ENCODE results near the gene SV2B.

SV2B gene

GRCh38 chr15:91124132-91124531, 24.1 kb downstream of the SV2B start:
- no peak overlapping the region for H3K4me3 ChIP-seq (ENCODE audit: low read depth in 1 of 2, low read length in 2 of 2)
- H3K36me3 ChIP-seq (ENCODE audit: control insufficient read depth in 1 of 2, insufficient read depth in 2 of 2, low read length in 2 of 2) = no peaks in the 10 kb centered on the region
- H3K4me1 ChIP-seq (ENCODE audit: control insufficient read depth in 1 of 2, insufficient read depth in 2 of 2, low read length in 2 of 2) = no peaks in the 10 kb centered on the region
- no peaks in the 10 kb centered on the region for H3K27me3 ChIP-seq (ENCODE audit: low read depth, low read length)
- no peak overlapping the region for H3K27ac ChIP-seq (ENCODE audit: low read length)
- no peaks in the 10 kb centered on the region for H3K9me3 ChIP-seq (ENCODE audit: control insufficient read depth in 1 of 2, low read length in 2 of 2)

GRCh38 chr15:91125162-91125561, 25.1 kb downstream of the SV2B start:
- no peaks in the 10 kb centered on the region for H3K9me3 ChIP-seq (ENCODE audit: control insufficient read depth in 1 of 2, low read length in 2 of 2)

GRCh38 chr15:91126080-91126479, 26.0 kb downstream of the SV2B start:
- no peaks in the 10 kb centered on the region for H3K36me3 ChIP-seq (ENCODE audit: control insufficient read depth in 1 of 2, insufficient read depth in 2 of 2, low read length in 2 of 2)
- H3K4me1 ChIP-seq (ENCODE audit: control insufficient read depth in 1 of 2, insufficient read depth in 2 of 2, low read length in 2 of 2) = no peaks in the 10 kb centered on the region
- H3K27me3 ChIP-seq (ENCODE audit: low read depth, low read length) = no peaks in the 10 kb centered on the region
- no peak overlapping the region for H3K27ac ChIP-seq (ENCODE audit: low read length)
- H3K9me3 ChIP-seq (ENCODE audit: control insufficient read depth in 1 of 2, low read length in 2 of 2) = no peaks in the 10 kb centered on the region
- no peak overlapping the region for H3K4me3 ChIP-seq (ENCODE audit: low read depth in 1 of 2, low read length in 2 of 2)

More at GRCh38 chr15:91125162-91125561, 25.1 kb downstream of the SV2B start:
- H3K36me3 ChIP-seq (ENCODE audit: control insufficient read depth in 1 of 2, insufficient read depth in 2 of 2, low read length in 2 of 2) = no peaks in the 10 kb centered on the region
- no peaks in the 10 kb centered on the region for H3K27me3 ChIP-seq (ENCODE audit: low read depth, low read length)
- no peak overlapping the region for H3K27ac ChIP-seq (ENCODE audit: low read length)
- no peak overlapping the region for H3K4me3 ChIP-seq (ENCODE audit: low read depth in 1 of 2, low read length in 2 of 2)
- H3K4me1 ChIP-seq (ENCODE audit: control insufficient read depth in 1 of 2, insufficient read depth in 2 of 2, low read length in 2 of 2) = no peaks in the 10 kb centered on the region

- Histone ChIP-seq H3K4me1 (ENCODE audit: control insufficient read depth in 1 of 2, insufficient read depth in 2 of 2, low read length in 2 of 2) (no peaks in the 10 kb centered on the region), H3K36me3 (ENCODE audit: control insufficient read depth in 1 of 2, insufficient read depth in 2 of 2, low read length in 2 of 2) (no peaks in the 10 kb centered on the region)
These were observed 27.3 kb downstream of the SV2B start for GRCh38 chr15:91127236-91127955.

GRCh38 chr15:91128016-91128415, 28.0 kb downstream of the SV2B start:
- no peaks in the 10 kb centered on the region for H3K4me1 ChIP-seq (ENCODE audit: control insufficient read depth in 1 of 2, insufficient read depth in 2 of 2, low read length in 2 of 2)
- no peaks in the 10 kb centered on the region for H3K36me3 ChIP-seq (ENCODE audit: control insufficient read depth in 1 of 2, insufficient read depth in 2 of 2, low read length in 2 of 2)
- H3K4me3 ChIP-seq (ENCODE audit: low read depth in 1 of 2, low read length in 2 of 2) = no peak overlapping the region
- no peak overlapping the region for H3K27ac ChIP-seq (ENCODE audit: low read length)
- H3K27me3 ChIP-seq (ENCODE audit: low read depth, low read length) = no peaks in the 10 kb centered on the region
- no peaks in the 10 kb centered on the region for H3K9me3 ChIP-seq (ENCODE audit: control insufficient read depth in 1 of 2, low read length in 2 of 2)

More at GRCh38 chr15:91127236-91127955, 27.3 kb downstream of the SV2B start:
- Histone ChIP-seq H3K27me3 (ENCODE audit: low read depth, low read length) (no peaks in the 10 kb centered on the region), H3K9me3 (ENCODE audit: control insufficient read depth in 1 of 2, low read length in 2 of 2) (no peaks in the 10 kb centered on the region), H3K27ac (ENCODE audit: low read length) (no peak overlapping the region), H3K4me3 (ENCODE audit: low read depth in 1 of 2, low read length in 2 of 2) (no peak overlapping the region)

- Histone ChIP-seq H3K9me3 (ENCODE audit: control insufficient read depth in 1 of 2, low read length in 2 of 2) (no peaks in the 10 kb centered on the region), H3K27me3 (ENCODE audit: low read depth, low read length) (no peaks in the 10 kb centered on the region), H3K4me1 (ENCODE audit: control insufficient read depth in 1 of 2, insufficient read depth in 2 of 2, low read length in 2 of 2) (no peaks in the 10 kb centered on the region), H3K4me3 (ENCODE audit: low read depth in 1 of 2, low read length in 2 of 2) (no peak overlapping the region), H3K36me3 (ENCODE audit: control insufficient read depth in 1 of 2, insufficient read depth in 2 of 2, low read length in 2 of 2) (no peaks in the 10 kb centered on the region), H3K27ac (ENCODE audit: low read length) (no peak overlapping the region)
These were observed 29.4 kb downstream of the SV2B start for GRCh38 chr15:91129436-91129835.

GRCh38 chr15:91132079-91132478, 32.0 kb downstream of the SV2B start:
- Histone ChIP-seq H3K27me3 (ENCODE audit: low read depth, low read length) (no peaks in the 10 kb centered on the region), H3K9me3 (ENCODE audit: control insufficient read depth in 1 of 2, low read length in 2 of 2) (no peaks in the 10 kb centered on the region), H3K27ac (ENCODE audit: low read length) (no peak overlapping the region), H3K4me1 (ENCODE audit: control insufficient read depth in 1 of 2, insufficient read depth in 2 of 2, low read length in 2 of 2) (no peaks in the 10 kb centered on the region), H3K4me3 (ENCODE audit: low read depth in 1 of 2, low read length in 2 of 2) (no peak overlapping the region), H3K36me3 (ENCODE audit: control insufficient read depth in 1 of 2, insufficient read depth in 2 of 2, low read length in 2 of 2) (no peaks in the 10 kb centered on the region)

GRCh38 chr15:91133511-91133910, 33.5 kb downstream of the SV2B start:
- Histone ChIP-seq H3K27ac (ENCODE audit: low read length) (no peak overlapping the region), H3K27me3 (ENCODE audit: low read depth, low read length) (no peaks in the 10 kb centered on the region), H3K36me3 (ENCODE audit: control insufficient read depth in 1 of 2, insufficient read depth in 2 of 2, low read length in 2 of 2) (no peaks in the 10 kb centered on the region), H3K4me1 (ENCODE audit: control insufficient read depth in 1 of 2, insufficient read depth in 2 of 2, low read length in 2 of 2) (no peaks in the 10 kb centered on the region), H3K9me3 (ENCODE audit: control insufficient read depth in 1 of 2, low read length in 2 of 2) (no peaks in the 10 kb centered on the region), H3K4me3 (ENCODE audit: low read depth in 1 of 2, low read length in 2 of 2) (no peak overlapping the region)

- Histone ChIP-seq H3K4me1 (ENCODE audit: control insufficient read depth in 1 of 2, insufficient read depth in 2 of 2, low read length in 2 of 2) (no peaks in the 10 kb centered on the region), H3K27ac (ENCODE audit: low read length) (no peak overlapping the region), H3K4me3 (ENCODE audit: low read depth in 1 of 2, low read length in 2 of 2) (no peak overlapping the region), H3K36me3 (ENCODE audit: control insufficient read depth in 1 of 2, insufficient read depth in 2 of 2, low read length in 2 of 2) (no peaks in the 10 kb centered on the region), H3K27me3 (ENCODE audit: low read depth, low read length) (no peaks in the 10 kb centered on the region), H3K9me3 (ENCODE audit: control insufficient read depth in 1 of 2, low read length in 2 of 2) (no peaks in the 10 kb centered on the region)
These were observed 35.4 kb downstream of the SV2B start for GRCh38 chr15:91135201-91136130.

- no peaks in the 10 kb centered on the region for H3K9me3 ChIP-seq (ENCODE audit: control insufficient read depth in 1 of 2, low read length in 2 of 2)
- no peaks in the 10 kb centered on the region for H3K4me1 ChIP-seq (ENCODE audit: control insufficient read depth in 1 of 2, insufficient read depth in 2 of 2, low read length in 2 of 2)
- H3K27ac ChIP-seq (ENCODE audit: low read length) = no peak overlapping the region
- no peak overlapping the region for H3K4me3 ChIP-seq (ENCODE audit: low read depth in 1 of 2, low read length in 2 of 2)
- H3K36me3 ChIP-seq (ENCODE audit: control insufficient read depth in 1 of 2, insufficient read depth in 2 of 2, low read length in 2 of 2) = no peaks in the 10 kb centered on the region
- no peaks in the 10 kb centered on the region for H3K27me3 ChIP-seq (ENCODE audit: low read depth, low read length)
These were observed 36.4 kb downstream of the SV2B start for GRCh38 chr15:91136386-91136923.

- no peaks in the 10 kb centered on the region for H3K27me3 ChIP-seq (ENCODE audit: low read depth, low read length)
- no peak overlapping the region for H3K4me3 ChIP-seq (ENCODE audit: low read depth in 1 of 2, low read length in 2 of 2)
- H3K9me3 ChIP-seq (ENCODE audit: control insufficient read depth in 1 of 2, low read length in 2 of 2) = no peaks in the 10 kb centered on the region
- no peak overlapping the region for H3K27ac ChIP-seq (ENCODE audit: low read length)
- H3K4me1 ChIP-seq (ENCODE audit: control insufficient read depth in 1 of 2, insufficient read depth in 2 of 2, low read length in 2 of 2) = no peaks in the 10 kb centered on the region
- H3K36me3 ChIP-seq (ENCODE audit: control insufficient read depth in 1 of 2, insufficient read depth in 2 of 2, low read length in 2 of 2) = no peaks in the 10 kb centered on the region
These were observed 40.5 kb downstream of the SV2B start for GRCh38 chr15:91140601-91141000.

Data from muscle layer of duodenum (tissue), 2 donors.